NCI-H146 (cell line): Measurements from ENCODE around the gene AMDHD2.
A peak's percentile ranks its signal among the peaks of the same experiment; 100 is the strongest.

ENCODE experiments used
- DNase-seq: peaks from one replicate; lab custom pipeline; 2025; lab: John Stamatoyannopoulos, UW

Gene AMDHD2

DNA sequence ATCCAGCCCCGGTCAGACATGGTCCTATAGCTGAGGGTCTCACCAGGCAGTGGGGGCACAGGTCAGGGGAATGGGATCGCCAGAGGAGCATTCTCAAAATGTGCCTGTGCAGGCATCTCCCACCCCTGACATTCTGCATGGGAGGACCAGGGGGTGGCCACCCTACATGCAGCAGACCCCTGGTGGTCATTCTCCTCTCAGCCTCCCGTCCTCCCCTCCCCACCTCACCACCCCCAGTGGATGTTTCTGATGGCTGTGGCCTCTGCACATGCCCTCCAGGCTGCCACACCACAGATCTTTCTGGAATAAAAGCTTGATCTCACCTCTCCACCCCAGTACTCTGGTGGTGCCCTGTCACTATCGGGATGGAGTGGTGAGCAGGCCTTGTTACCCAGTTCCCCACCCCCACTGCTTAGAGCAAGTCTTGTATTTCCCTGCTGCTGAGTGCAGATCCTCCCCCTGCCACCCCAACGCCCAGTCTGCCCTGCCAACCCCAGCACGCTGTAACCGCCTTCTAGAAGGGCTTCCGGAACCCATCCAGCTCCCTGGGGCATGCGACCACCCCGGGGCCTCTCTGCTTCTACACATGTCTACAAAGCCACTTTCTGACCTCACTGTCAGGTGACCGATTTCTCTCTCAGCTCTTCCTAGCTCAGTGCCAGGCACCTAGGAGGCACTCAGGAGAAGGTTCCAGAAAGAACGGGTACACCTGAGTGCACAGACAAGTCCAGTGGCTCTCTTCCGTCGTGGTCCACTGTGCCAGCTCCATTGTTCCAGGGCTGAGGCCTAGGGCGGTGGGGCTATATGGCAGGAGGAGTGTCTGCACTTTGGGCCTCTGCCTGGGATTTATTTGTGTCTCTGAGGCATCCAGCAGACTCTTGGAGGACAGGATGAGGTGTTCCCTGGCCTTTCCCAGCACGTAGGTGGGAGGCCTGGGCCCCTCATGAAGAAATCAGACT lies 36.0 kb upstream of the AMDHD2 start:
- DNase-seq = no peak

DNA sequence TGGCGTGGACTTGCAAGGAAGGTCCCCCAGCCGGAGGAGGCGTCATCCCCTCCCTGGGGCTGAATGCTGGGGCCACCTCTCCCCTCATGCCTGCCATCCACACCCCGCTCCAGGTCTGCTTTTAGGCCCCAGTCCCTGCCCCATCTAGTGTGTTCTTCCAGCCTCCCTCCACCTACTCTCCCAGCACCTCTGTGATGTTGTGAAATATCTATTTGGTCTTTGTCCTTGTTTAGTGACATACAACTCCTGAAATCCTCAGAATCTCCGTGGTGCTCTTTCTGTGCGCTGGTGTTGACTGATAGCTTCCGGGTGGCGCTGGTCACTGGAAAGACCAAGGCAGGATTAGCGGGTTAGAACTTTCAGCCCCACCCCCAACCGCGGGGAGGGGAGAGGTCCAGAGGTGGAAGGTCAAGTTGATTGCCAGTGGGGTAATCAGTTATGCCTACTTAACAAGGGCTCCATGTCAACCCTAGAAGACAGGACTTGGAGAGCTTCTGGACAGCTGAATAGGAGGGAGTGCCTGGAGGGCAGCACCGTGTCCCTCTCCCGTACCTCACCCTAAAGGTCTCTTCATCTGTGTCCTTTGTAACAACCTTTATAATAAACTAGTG lies 35.2 kb upstream of the AMDHD2 start:
- no peak for DNase-seq

- DNase-seq = no peak
Observed at GRCh38 chr16:2485811-2486507, 34.2 kb upstream of the AMDHD2 start.

- DNase-seq = no peak
Observed at GRCh38 chr16:2486645-2487516, 33.3 kb upstream of the AMDHD2 start.

DNA sequence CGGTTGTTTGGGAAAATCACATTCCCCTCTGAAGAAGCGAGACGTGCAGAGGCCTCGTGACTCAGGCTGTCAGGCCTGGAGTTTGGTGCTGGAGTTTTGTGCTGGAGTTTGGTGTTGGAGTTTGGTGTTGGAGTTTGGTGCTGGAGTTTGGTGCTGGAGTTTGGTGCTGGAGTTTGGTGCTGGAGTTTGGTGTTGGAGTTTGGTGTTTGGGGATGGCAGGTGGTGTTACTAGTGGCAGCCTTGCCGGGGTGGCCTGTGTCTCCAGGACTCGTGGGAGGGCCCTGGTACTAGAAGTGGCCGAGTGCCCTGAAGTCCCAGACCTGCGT lies 32.7 kb upstream of the AMDHD2 start:
- no peak for DNase-seq

DNA sequence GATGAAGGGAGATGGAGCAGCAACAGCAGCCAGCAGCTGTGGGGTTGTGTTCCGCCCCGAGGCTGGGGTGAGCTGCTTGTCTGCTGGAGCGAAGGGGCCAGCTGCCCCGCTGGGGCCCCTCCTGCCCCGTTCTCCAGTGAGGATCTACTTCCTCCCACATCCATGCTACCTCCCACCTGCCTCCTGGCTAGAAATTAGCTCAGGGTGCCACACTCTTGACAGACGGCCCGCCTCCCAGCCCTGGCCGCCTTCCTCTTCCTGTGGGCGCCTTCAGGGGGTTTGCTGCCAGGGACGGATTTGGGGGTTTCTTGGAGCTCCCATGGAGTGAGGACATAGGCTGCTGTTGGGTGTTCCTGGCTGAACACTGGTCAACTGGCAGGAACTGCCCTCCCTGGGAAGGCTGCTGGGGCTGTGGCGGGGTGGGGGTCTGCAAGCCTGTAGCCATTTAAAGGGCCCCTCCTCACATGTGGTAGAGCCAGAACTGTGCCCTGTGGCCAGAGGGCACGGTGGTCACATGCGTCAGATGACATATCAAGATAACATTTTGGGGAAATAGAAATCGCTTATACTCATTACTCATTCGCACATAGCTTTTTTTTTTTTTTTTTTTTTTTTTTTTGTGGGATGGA lies 32.2 kb upstream of the AMDHD2 start:
- DNase-seq = no peak

DNA sequence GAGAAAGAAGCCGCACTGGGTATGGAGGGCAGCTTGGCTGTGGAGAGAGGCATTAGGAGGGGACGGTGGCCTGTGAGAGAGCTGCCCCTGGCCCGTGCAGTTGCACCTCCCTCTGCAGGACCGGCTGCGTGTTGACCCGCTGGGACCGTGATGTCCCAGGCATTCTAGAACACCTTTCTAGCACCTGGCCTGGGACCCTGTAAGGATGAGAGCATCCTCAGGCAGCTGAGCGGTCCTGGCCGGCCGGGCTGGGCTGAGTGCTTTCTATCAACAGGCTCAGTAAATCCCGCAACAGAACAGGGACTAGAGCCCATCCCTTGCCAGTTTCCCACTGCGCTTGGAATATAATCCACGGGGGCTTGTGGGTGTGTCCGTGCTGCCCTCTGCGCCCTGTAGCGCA lies 30.6 kb upstream of the AMDHD2 start:
- DNase-seq = no peak

DNA sequence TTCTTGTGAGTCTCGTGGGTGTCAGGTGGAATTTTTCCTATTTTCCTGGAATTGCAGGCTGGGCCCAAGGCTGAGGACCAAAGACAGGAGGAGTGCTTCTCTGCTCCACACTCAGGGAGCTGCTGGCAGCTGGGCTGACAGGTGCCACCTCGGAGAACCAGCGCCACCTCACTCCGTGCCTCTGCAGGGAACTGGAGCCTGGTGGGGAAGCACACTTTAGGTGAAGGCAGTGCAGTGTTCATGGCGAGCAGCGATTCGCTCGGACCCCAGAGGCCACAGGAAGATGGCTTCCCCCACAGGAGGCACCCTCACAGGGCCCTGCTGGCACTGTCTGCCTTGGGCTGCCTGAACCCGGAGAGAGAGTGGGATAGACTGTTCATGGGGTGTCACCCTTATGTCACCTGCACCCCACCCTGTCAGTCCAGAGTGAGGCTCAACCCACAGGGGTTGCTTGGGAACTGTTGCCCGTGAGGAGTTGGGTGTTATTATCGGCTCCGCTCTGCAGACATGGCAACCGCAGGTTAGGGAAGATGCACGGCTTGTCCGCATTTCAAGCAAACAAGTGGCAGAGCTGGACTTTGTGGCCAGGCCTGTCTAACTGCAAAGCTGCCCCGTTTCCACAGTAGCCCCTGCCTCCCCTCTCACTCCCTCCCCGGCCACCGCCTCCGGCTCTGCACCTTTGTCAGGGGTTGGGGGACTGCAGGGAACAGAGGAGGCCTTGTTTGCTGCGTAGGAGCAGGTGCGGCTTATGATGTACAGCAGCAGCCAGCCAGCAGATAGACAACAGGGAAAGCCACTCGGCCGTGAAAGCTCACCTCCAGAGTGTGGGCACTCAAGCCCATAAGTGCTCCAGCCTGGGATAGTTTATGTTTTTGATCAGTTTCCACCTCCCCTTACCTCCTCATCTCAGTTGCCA lies 29.7 kb upstream of the AMDHD2 start:
- DNase-seq = peak; percentile 41

DNA sequence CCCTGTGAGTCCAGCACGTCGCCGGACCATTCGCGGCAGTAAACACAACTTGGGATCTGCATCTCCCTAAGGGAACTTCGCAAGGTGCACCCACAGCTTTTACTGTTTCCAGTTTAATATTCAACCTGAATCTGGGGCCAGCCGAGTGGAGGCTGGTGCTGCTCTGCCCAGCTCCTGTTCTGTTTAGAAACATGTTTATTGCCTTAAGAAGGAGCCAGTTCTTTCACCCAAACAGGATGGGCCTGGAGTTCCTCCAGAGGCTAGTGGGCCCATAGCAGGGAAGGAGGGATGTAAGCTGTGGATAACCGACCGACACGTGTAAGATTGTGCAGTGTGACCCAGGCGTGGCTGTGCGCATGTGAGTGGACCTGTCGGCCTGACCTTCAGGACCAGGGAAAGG lies 27.9 kb upstream of the AMDHD2 start:
- no peak for DNase-seq

DNA sequence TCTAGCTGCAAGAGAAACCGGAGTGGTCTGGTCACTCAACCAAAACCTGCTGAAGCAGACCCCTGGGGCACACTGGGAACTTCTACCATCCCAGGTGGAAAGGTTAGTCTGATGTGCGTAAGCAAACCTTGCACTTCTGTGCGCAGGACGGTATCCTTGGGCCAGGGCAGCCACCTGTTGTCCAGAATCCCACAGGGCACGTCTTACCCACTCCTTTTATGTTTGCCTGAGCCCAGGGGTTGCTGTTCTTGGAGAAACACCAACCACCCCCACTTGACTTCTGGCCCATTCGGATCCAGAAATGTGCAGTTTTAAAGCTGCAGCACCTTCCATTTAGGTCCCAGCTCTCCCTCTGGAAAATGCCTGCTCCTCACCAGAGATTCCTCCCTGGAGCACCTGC lies 26.6 kb upstream of the AMDHD2 start:
- no peak for DNase-seq

- DNase-seq = no peak
Observed at GRCh38 chr16:2494616-2495015, 25.6 kb upstream of the AMDHD2 start.

- no peak for DNase-seq
Observed at GRCh38 chr16:2495041-2495440, 25.1 kb upstream of the AMDHD2 start.

DNA sequence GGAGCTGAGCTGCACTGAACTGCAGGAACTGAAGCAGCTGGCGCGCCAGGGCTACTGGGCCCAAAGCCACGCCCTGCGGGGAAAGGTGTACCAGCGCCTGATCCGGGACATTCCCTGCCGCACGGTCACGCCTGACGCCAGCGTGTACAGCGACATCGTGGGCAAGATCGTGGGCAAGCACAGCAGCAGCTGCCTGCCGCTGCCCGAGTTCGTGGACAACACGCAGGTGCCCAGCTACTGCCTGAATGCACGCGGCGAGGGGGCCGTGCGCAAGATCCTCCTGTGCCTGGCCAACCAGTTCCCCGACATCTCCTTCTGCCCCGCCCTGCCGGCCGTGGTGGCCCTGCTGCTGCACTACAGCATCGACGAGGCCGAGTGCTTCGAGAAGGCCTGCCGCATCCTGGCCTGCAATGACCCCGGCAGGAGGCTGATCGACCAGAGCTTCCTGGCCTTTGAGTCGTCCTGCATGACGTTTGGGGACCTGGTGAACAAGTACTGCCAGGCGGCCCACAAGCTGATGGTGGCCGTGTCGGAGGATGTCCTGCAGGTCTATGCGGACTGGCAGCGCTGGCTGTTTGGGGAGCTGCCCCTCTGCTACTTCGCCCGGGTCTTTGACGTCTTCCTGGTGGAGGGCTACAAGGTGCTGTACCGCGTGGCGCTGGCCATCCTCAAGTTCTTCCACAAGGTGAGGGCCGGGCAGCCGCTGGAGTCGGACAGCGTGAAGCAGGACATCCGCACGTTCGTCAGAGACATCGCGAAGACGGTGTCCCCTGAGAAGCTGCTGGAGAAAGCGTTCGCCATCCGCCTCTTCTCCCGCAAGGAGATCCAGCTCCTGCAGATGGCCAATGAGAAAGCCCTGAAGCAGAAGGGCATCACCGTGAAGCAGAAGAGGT lies 23.7 kb upstream of the AMDHD2 start:
- DNase-seq = no peak

- DNase-seq = no peak
Observed at GRCh38 chr16:2497116-2497630, 23.0 kb upstream of the AMDHD2 start.

DNA sequence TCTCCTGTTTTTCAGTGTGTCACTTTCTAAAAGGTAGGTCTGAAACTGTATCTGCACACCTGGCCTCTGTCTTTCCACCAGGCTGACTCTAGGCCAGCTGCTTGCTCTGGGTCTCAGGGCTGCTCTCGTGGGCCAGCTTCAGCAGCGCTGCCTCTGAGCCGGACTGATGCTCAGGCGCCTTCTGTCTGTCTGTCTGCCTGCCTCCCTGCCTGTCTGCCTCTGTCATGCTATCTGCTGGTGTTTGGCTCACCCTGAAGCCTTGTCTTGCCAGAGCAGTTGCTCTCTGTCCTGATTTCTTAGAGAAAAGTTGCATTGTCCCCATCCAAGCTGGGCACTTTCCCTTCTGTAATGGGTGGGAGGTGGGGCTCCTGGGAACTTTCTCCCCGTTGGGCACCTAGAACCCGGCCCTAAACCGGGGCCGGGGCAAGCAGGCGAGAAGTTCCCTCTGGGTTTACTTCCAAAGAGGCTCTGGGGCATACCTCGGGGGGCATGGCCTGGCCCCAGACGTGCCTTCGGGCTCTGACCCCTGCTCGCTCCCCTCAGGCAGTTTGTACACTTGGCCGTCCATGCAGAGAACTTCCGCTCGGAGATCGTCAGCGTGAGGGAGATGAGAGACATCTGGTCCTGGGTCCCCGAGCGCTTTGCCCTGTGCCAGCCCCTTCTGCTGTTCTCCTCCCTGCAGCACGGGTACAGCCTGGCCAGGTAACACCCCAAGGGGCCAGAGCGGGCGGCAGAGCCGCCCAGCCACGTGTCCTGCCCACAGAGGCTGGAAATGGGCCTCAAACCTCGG lies 22.3 kb upstream of the AMDHD2 start:
- DNase-seq = no peak

- no peak for DNase-seq
Observed at GRCh38 chr16:2498531-2499253, 21.5 kb upstream of the AMDHD2 start.

DNA sequence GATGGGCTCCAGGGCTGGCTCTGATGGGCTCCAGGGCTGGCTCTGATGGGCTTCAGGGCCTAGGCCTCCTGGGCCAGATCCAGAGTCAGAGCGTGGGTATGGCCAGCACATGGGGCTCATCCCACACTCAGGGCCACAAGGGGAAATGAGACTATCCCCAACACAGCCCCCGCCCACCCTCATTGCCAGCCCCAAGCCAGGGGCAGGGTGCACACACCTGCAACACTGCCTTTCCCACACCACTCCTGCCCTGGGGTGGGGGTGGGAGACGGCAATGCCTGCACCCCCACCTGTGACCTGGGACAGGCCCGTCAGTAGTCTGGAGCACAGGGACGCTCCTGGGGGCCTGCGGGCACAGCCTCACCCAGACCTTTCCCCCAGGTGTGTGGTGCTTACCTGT lies 20.7 kb upstream of the AMDHD2 start:
- no peak for DNase-seq
